HepG2 (cell line): ENCODE data around the gene MMP24OS. TPM values are rescaled to one million over a fixed set of nuclear protein-coding genes. Genes with fewer than 3 reads are reported as not detected.
A peak's percentile ranks its signal among the peaks of the same experiment; 100 is the strongest.

Experiments used
- HIVEP1 ChIP-seq: sonication (generic); formaldehyde crosslinking; IDR thresholded peaks from 2 replicates; pipeline ENCODE4 v1.4.0; 2020; ENCODE audit warnings: mild to moderate bottlenecking, missing genetic modification reagents
- HNF4A ChIP-seq: sonication (generic); formaldehyde crosslinking; IDR thresholded peaks from 2 replicates; pipeline ENCODE4 v1.4.0; 2020; ENCODE audit warnings: missing genetic modification reagents
- ZC3H13 ChIP-seq: sonication (generic); formaldehyde crosslinking; IDR thresholded peaks from 2 replicates; pipeline ENCODE4 v1.8.1; 2023; ENCODE audit warnings: mild to moderate bottlenecking, missing genetic modification reagents, moderate library complexity
- ZFYVE20 ChIP-seq: sonication (generic); formaldehyde crosslinking; IDR thresholded peaks from 2 replicates; pipeline ENCODE4 v1.8.0; 2023; ENCODE audit warnings: low read depth, mild to moderate bottlenecking, moderate library complexity, missing genetic modification reagents, borderline replicate concordance
- ZHX2 ChIP-seq, 2 experiments: sonication (generic) in 1 of 2; formaldehyde crosslinking in 1 of 2; IDR thresholded peaks; 2 replicates each; pipeline versions ENCODE4 v1.6.1 to v1.9.0; 2014 to 2022; ENCODE audit warnings: antibody characterized with exemption in 1 of 2, borderline replicate concordance in 1 of 2, inconsistent platforms in 1 of 2, low read depth in 1 of 2, missing genetic modification reagents in 1 of 2
- ZNF263 ChIP-seq: sonication (generic); formaldehyde crosslinking; IDR thresholded peaks from 2 replicates; pipeline ENCODE4 v1.4.0; 2020; ENCODE audit warnings: missing genetic modification reagents
- ZNF446 ChIP-seq: sonication (generic); formaldehyde crosslinking; IDR thresholded peaks from 2 replicates; pipeline ENCODE4 v1.5.0; 2020; ENCODE audit warnings: mild to moderate bottlenecking, missing genetic modification reagents
- ZNF570 ChIP-seq: sonication (generic); formaldehyde crosslinking; IDR thresholded peaks from 2 replicates; pipeline ENCODE4 v1.4.0; 2020; ENCODE audit warnings: mild to moderate bottlenecking, missing genetic modification reagents, borderline replicate concordance
- ZNF674 ChIP-seq: sonication (generic); formaldehyde crosslinking; IDR thresholded peaks from 2 replicates; pipeline ENCODE4 v1.5.0; 2020; ENCODE audit warnings: low read depth, mild to moderate bottlenecking, missing genetic modification reagents
- polyA plus RNA-seq, 8 experiments: library from polyadenylated mRNA; depleted of rRNA in 3 of 8; stranded (reverse) in 7 of 8; unstranded in 1 of 8; fragments of >200 nt; fragmentation: Illumina TruSeq in 4 of 8; extraction: Trizol in 4 of 8; gene quantifications; 2 replicates each; pipeline versions ENCODE4 v1.2.1 to v1.2.3, GENCODE V29; 2011 to 2016; ENCODE audit warnings: low read depth in 4 of 8, missing spikeins in 1 of 8, mixed read lengths in 1 of 8; ENCODE audit not compliant: insufficient read depth in 1 of 8
- total RNA-seq, 5 experiments: library from RNA; depleted of rRNA; stranded (reverse); fragments of >200 nt; fragmentation: Illumina TruSeq; extraction: Trizol; gene quantifications; 2 replicates each; pipeline ENCODE4 v1.2.3, GENCODE V29; 2016; ENCODE audit warnings: low read depth in 1 of 5
- TF ChIP-seq, protein P1 (sequence below): sonication (generic); formaldehyde crosslinking; IDR thresholded peaks from 2 replicates; pipeline ENCODE4 v1.4.0; 2020; ENCODE audit warnings: missing genetic modification reagents
- TF ChIP-seq, protein P2 (sequence below): sonication (generic); IDR thresholded peaks from 2 replicates; pipeline ENCODE4 v1.6.1; 2016; ENCODE audit warnings: low read depth, borderline replicate concordance

The MMP24OS gene
- total and polyA plus RNA-seq, 2 of the 13 experiments (the other 11 are each of a cell fraction or from before 2014, with no cell fraction given), result 6.0 to 8.5 TPM

DNA sequence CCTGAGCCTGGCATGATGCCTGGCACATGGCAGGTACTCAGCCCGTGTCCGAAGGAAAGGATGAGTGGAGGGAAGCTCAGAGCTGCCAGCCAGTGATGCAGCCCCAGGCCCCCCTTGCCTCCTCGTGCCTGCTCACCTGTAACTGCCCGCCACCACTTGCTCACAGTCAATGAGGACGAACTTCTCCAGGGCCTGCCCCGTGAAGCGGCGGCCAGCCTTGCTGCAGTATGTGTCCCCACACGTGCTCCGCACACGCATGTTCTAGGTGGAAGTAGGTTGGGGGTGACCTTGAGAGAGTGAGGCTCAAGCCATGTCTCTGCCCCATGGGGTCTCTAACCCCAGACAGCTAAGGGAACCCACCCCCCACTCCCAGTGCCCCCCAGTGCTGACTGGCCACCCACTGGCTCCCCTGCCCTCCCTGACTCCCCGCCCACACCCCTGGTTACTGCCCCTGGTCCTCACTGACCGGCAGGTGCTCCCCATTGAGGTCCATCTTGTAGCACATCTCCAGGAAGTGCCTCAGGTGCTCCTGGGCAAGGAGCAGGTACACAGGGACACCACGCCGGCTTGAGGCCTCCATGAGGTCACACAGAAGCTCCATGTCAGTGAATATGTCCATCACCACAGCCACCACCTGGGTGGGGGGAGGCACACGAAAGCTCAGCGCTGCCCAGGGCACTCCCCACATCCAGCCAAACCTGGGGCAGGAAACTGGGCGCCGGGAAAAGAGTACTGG is 10.6 kb upstream of the MMP24OS start (continued):
- TF ChIP-seq HIVEP1 (CRISPR knock-in tag), result 0 out of 2 replicates have a peak, but pooled peaks have one; percentile 18
- TF ChIP-seq ZNF446 (CRISPR knock-in tag), result 0 out of 2 replicates have a peak, but pooled peaks have one; percentile 61
- TF ChIP-seq, protein P1, sequence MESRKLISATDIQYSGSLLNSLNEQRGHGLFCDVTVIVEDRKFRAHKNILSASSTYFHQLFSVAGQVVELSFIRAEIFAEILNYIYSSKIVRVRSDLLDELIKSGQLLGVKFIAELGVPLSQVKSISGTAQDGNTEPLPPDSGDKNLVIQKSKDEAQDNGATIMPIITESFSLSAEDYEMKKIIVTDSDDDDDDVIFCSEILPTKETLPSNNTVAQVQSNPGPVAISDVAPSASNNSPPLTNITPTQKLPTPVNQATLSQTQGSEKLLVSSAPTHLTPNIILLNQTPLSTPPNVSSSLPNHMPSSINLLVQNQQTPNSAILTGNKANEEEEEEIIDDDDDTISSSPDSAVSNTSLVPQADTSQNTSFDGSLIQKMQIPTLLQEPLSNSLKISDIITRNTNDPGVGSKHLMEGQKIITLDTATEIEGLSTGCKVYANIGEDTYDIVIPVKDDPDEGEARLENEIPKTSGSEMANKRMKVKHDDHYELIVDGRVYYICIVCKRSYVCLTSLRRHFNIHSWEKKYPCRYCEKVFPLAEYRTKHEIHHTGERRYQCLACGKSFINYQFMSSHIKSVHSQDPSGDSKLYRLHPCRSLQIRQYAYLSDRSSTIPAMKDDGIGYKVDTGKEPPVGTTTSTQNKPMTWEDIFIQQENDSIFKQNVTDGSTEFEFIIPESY (CRISPR knock-in tag), result 0 out of 2 replicates have a peak, but pooled peaks have one; percentile 9
- no peak for TF ChIP-seq HNF4A (CRISPR knock-in tag)
- peak; percentile 77 for TF ChIP-seq ZNF263 (CRISPR knock-in tag)
- no peak for TF ChIP-seq ZNF674 (CRISPR knock-in tag)
- TF ChIP-seq ZNF570, result no peak
- TF ChIP-seq, protein P2, sequence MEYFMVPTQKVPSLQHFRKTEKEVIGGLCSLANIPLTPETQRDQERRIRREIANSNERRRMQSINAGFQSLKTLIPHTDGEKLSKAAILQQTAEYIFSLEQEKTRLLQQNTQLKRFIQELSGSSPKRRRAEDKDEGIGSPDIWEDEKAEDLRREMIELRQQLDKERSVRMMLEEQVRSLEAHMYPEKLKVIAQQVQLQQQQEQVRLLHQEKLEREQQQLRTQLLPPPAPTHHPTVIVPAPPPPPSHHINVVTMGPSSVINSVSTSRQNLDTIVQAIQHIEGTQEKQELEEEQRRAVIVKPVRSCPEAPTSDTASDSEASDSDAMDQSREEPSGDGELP, result no peak
- TF ChIP-seq ZFYVE20 (CRISPR knock-in tag), result no peak
- 0 out of 2 replicates have a peak, but pooled peaks have one; percentile 60 for TF ChIP-seq ZC3H13 (CRISPR knock-in tag)
- no peak for TF ChIP-seq ZHX2 (IDR thresholded peaks at IDR 0.05; ENCODE audit: low read depth)
- no peak for TF ChIP-seq ZHX2 (CRISPR knock-in tag; IDR thresholded peaks at IDR 0.05; ENCODE audit: borderline replicate concordance)
